Glutamatergic neuron (in vitro differentiated cells): Measurements from ENCODE around the gene TMEM186. TPM values are rescaled to one million over a fixed set of nuclear protein-coding genes. Genes with fewer than 3 reads are reported as not detected.

Experiments
- DNase-seq: peaks from one replicate; pipeline ENCODE4 v3.0.0; 2022
- H3K27ac Mint-ChIP-seq: one replicate; pipeline ENCODE4 v1.8.0; 2020; ENCODE audit warnings: mild to moderate bottlenecking, mixed read lengths, inconsistent platforms; ENCODE audit not compliant: unreplicated experiment
- H3K27me3 Mint-ChIP-seq: one replicate; pipeline ENCODE4 v1.8.0; 2020; ENCODE audit warnings: mild to moderate bottlenecking, moderate library complexity, mixed read lengths, inconsistent platforms; ENCODE audit not compliant: unreplicated experiment
- H3K36me3 Mint-ChIP-seq: one replicate; pipeline ENCODE4 v1.8.0; 2020; ENCODE audit warnings: mild to moderate bottlenecking, mixed read lengths, inconsistent platforms; ENCODE audit not compliant: unreplicated experiment
- H3K4me1 Mint-ChIP-seq: one replicate; pipeline ENCODE4 v1.8.0; 2020; ENCODE audit warnings: mild to moderate bottlenecking, low read depth, mixed read lengths, inconsistent platforms; ENCODE audit not compliant: unreplicated experiment
- H3K4me3 Mint-ChIP-seq: one replicate; pipeline ENCODE4 v1.8.0; 2020; ENCODE audit warnings: mild to moderate bottlenecking, mixed read lengths, inconsistent platforms; ENCODE audit not compliant: unreplicated experiment
- H3K9me3 Mint-ChIP-seq: one replicate; pipeline ENCODE4 v1.8.0; 2020; ENCODE audit warnings: mild to moderate bottlenecking, moderate library complexity, mixed read lengths, inconsistent platforms; ENCODE audit not compliant: unreplicated experiment
- CTCF ChIP-seq: fragments of 200-600 bp; sonication (generic); IDR thresholded peaks from one replicate; pipeline ENCODE4 v1.5.0; 2021; ENCODE audit not compliant: partially characterized antibody, unreplicated experiment
- total RNA-seq: library from RNA; stranded (reverse); fragmentation: NEBNext Ultra II Directional; extraction: Animal tissue kit (Norgen Biotek cat#: 25700); gene quantifications from one replicate; pipeline ENCODE4 v1.2.1, GENCODE V29; 2021; ENCODE audit not compliant: unreplicated experiment

The TMEM186 gene
- total RNA-seq, 1 donor from 2014 or later, result 7.3 TPM

DNA sequence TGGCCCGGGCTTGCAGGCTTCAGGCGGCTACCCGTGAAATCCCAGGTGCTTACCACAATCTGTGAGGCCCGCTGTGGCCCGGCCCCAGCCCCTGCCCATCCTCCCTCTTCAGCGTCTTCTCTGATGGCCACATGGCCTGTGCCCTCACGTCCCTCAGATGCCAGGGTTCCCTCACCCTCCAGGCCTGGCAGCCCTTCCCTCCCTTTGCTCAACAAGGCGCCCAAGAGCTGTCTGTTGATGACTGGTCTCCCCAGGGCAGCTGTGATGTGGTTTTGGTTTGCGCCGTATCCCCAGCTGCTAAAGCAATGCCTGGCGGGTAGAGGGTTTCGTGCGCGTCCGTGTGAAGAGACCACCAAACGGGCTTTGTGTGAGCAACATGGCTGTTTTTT is 35.3 kb upstream of the TMEM186 start:
- H3K4me1 Mint-ChIP-seq, result peaks cover 14% of the 10 kb centered on the region
- TF ChIP-seq CTCF, result no peak
- H3K9me3 Mint-ChIP-seq, result peaks cover 5% of the 10 kb centered on the region
- DNase-seq, result no peak
- peak overlapping the region; percentile 83 for H3K27ac Mint-ChIP-seq
- H3K27me3 Mint-ChIP-seq, result peaks cover 3% of the 10 kb centered on the region
- peak overlapping the region; percentile 55 for H3K4me3 Mint-ChIP-seq
- no peaks in the 10 kb centered on the region for H3K36me3 Mint-ChIP-seq

- Mint-ChIP-seq H3K27me3 (peaks cover 3% of the 10 kb centered on the region), H3K36me3 (no peaks in the 10 kb centered on the region), H3K4me1 (peaks cover 14% of the 10 kb centered on the region), H3K27ac (peak overlapping the region; percentile 83), H3K4me3 (peak overlapping the region; percentile 18), H3K9me3 (peaks cover 5% of the 10 kb centered on the region)
- TF ChIP-seq CTCF, result no peak
- peak; percentile 45 for DNase-seq
Measured at GRCh38 chr16:8831871-8832716, 34.7 kb upstream of the TMEM186 start.

- Mint-ChIP-seq H3K9me3 (peaks cover 5% of the 10 kb centered on the region), H3K4me3 (no peak overlapping the region), H3K27me3 (peaks cover 3% of the 10 kb centered on the region), H3K4me1 (peaks cover 14% of the 10 kb centered on the region), H3K27ac (peak overlapping the region; percentile 83), H3K36me3 (no peaks in the 10 kb centered on the region)
- no peak for DNase-seq
- no peak for TF ChIP-seq CTCF
Measured at GRCh38 chr16:8831450-8831849, 34.0 kb upstream of the TMEM186 start.

- no peak for DNase-seq
- no peak for TF ChIP-seq CTCF
- no peaks in the 10 kb centered on the region for H3K36me3 Mint-ChIP-seq
- H3K27ac Mint-ChIP-seq, result no peak overlapping the region
- H3K27me3 Mint-ChIP-seq, result peaks cover 3% of the 10 kb centered on the region
- H3K4me3 Mint-ChIP-seq, result no peak overlapping the region
- H3K4me1 Mint-ChIP-seq, result peaks cover 14% of the 10 kb centered on the region
- peaks cover 5% of the 10 kb centered on the region for H3K9me3 Mint-ChIP-seq
Measured at GRCh38 chr16:8828541-8829165, 31.2 kb upstream of the TMEM186 start.
